Mesendoderm (in vitro differentiated cells): ENCODE measurements around the gene DELE1.

Experiments
- DNase-seq: peaks from one replicate; pipeline ENCODE4 v3.0.0; 2013
- H2AK5ac ChIP-seq: 2 replicates; pipeline ENCODE4 v1.6.1; 2013; ENCODE audit warnings: low read length, inconsistent platforms
- H2BK120ac ChIP-seq: 2 replicates; pipeline ENCODE4 v1.6.1; 2013; ENCODE audit warnings: low read depth, mild to moderate bottlenecking, low read length, moderate library complexity, mixed read lengths
- H2BK15ac ChIP-seq: replicated peaks from 2 replicates; pipeline ENCODE4 v1.6.1; 2013; ENCODE audit warnings: low read depth, mild to moderate bottlenecking, moderate library complexity
- H2BK5ac ChIP-seq: 2 replicates; pipeline ENCODE4 v1.6.1; 2013; ENCODE audit warnings: low read length, inconsistent platforms
- H3K18ac ChIP-seq: 2 replicates; pipeline ENCODE4 v1.6.1; 2013; ENCODE audit warnings: mild to moderate bottlenecking, low read length, mixed read lengths
- H3K23ac ChIP-seq: one replicate; pipeline ENCODE4 v1.6.1; 2013; ENCODE audit warnings: low read length
- H3K27ac ChIP-seq: 2 replicates; pipeline ENCODE4 v1.5.1; 2013; ENCODE audit warnings: low read depth, mild to moderate bottlenecking, inconsistent platforms, low read length, moderate library complexity
- H3K27me3 ChIP-seq: 2 replicates; pipeline ENCODE4 v1.6.1; 2013; ENCODE audit warnings: low read length, control low read depth, mild to moderate bottlenecking, inconsistent platforms; ENCODE audit not compliant: insufficient read depth, poor library complexity
- H3K36me3 ChIP-seq: 2 replicates; pipeline ENCODE4 v1.6.1; 2013; ENCODE audit warnings: low read length, inconsistent platforms; ENCODE audit not compliant: control insufficient read depth, insufficient read depth
- H3K4ac ChIP-seq: one replicate; pipeline ENCODE4 v1.6.1; 2013; ENCODE audit warnings: low read depth, mild to moderate bottlenecking, low read length, moderate library complexity
- H3K4me1 ChIP-seq: 2 replicates; pipeline ENCODE4 v1.6.1; 2013; ENCODE audit warnings: low read depth, low read length, inconsistent platforms; ENCODE audit not compliant: control insufficient read depth
- H3K4me2 ChIP-seq: 2 replicates; pipeline ENCODE4 v1.6.1; 2013; ENCODE audit warnings: low read length
- H3K4me3 ChIP-seq: 2 replicates; pipeline ENCODE4 v1.5.1; 2013; ENCODE audit warnings: mild to moderate bottlenecking, low read length
- H3K56ac ChIP-seq: one replicate; pipeline ENCODE4 v1.6.1; 2013; ENCODE audit warnings: low read length
- H3K79me1 ChIP-seq: 2 replicates; pipeline ENCODE4 v1.6.1; 2013; ENCODE audit warnings: low read length, inconsistent platforms
- H3K79me2 ChIP-seq: 2 replicates; pipeline ENCODE4 v1.6.1; 2013; ENCODE audit warnings: mild to moderate bottlenecking, low read length; ENCODE audit not compliant: control insufficient read depth, insufficient read depth
- H3K9ac ChIP-seq: 2 replicates; pipeline ENCODE4 v1.6.1; 2013; ENCODE audit warnings: low read length, inconsistent platforms
- H4K5ac ChIP-seq: one replicate; pipeline ENCODE4 v1.6.1; 2013; ENCODE audit warnings: low read length
- H4K8ac ChIP-seq: one replicate; pipeline ENCODE4 v1.6.1; 2013; ENCODE audit warnings: low read depth, mild to moderate bottlenecking, control low read depth, low read length, moderate library complexity
- WGBS: extraction: QIAGEN DNeasy Blood & Tissue Kit; methylation state at CpG from one replicate; pipeline ENCODE4 v1.1.7; 2013; ENCODE audit warnings: low lambda C conversion rate, missing lambda C conversion rate; ENCODE audit not compliant: insufficient coverage; ENCODE audit errors: extremely low coverage; 5-methylcytosine and 5-hydroxymethylcytosine counted together

Gene DELE1

DNA sequence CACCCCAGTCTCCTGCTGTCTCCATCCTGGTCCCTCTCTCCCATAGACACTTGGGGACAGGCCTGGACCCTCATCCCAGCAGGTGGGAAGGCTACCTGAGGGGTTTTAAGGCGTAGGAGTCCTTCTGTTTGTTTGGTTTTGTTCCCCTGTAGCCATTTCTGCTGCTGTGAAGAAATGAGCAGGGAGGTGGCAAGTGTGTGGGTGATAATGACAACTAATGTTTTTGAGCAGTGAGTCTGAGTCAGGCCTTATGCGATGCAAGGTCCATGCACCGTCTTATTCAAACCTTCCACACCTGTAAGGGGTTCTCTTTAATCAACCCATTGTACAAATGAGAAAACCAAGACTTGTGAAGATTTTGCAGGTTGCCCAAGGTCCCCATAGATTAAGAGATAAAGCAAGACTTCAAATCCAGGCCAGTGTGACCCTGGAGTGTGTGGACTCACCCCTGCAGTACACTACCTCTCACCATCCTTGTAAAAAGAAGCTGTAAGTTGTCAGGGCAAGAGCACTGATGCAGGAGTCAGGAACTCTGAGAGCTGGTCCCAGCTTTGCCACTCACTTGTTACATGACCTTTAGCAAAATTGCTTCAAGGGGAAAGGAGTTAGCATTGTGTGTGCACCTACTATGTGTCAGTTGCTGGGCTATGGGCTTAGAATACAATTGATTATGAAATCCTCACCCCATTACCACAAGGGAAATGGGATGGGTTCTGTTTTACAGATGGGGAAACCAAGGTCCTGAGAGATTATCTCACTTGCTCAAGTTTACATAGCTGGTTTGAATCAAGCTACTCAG, 26.7 kb downstream of the DELE1 start:
- Histone ChIP-seq H3K56ac (no peak overlapping the region), H3K36me3 (no peaks in the 10 kb centered on the region), H2BK5ac (no peak overlapping the region), H2BK15ac (no peak overlapping the region), H2BK120ac (no peak overlapping the region), H3K4ac (no peak overlapping the region), H3K4me1 (no peaks in the 10 kb centered on the region), H3K27ac (no peak overlapping the region), H3K18ac (no peak overlapping the region), H2AK5ac (no peak overlapping the region), H3K27me3 (no peaks in the 10 kb centered on the region), H3K9ac (no peak overlapping the region), H3K4me2 (no peak overlapping the region), H3K79me2 (no peaks in the 10 kb centered on the region), H4K5ac (no peak overlapping the region), H3K23ac (no peak overlapping the region), H3K79me1 (no peaks in the 10 kb centered on the region), H4K8ac (no peak overlapping the region), H3K4me3 (no peak overlapping the region)
- WGBS = no CpG with 5 or more reads among the region's 3 CpGs
- no peak for DNase-seq

DNA sequence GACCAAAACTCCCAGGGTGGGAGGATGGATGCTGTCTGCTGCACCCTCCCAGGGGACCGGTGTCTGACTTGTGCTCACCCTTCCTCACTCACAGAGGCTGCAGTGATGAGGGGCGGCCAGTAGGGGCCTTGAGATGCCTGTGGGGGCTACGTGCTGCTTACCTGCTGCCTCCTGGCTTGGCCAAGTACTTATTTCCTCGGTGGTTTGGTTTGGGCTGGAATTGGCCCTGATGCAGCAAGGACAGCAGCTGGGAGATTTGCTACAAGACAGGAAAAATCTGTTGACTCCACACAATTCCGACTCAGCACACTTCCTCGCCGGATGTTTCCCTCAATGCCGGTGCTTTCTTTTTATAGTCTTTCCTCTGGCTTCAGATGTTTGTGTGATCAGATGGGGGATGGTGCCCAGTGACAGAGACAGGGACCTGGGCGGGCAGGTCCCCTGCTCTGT, 27.7 kb downstream of the DELE1 start:
- no peak overlapping the region for H3K18ac ChIP-seq
- peak; percentile 79 for DNase-seq

GRCh38 chr5:141952020-141952419, 28.3 kb downstream of the DELE1 start:
- Histone ChIP-seq H3K23ac (no peak overlapping the region), H3K4me2 (no peak overlapping the region), H3K79me2 (no peaks in the 10 kb centered on the region), H2BK120ac (no peak overlapping the region), H3K56ac (no peak overlapping the region), H3K36me3 (no peaks in the 10 kb centered on the region), H3K4ac (no peak overlapping the region), H3K9ac (no peak overlapping the region), H3K4me1 (no peaks in the 10 kb centered on the region), H3K27me3 (no peaks in the 10 kb centered on the region), H3K79me1 (no peaks in the 10 kb centered on the region), H4K5ac (no peak overlapping the region), H3K27ac (no peak overlapping the region), H3K18ac (no peak overlapping the region), H2AK5ac (no peak overlapping the region), H2BK15ac (no peak overlapping the region), H4K8ac (no peak overlapping the region), H2BK5ac (no peak overlapping the region), H3K4me3 (no peak overlapping the region)
- no CpG with 5 or more reads among the region's 2 CpGs for WGBS
- no peak for DNase-seq

More for the DNA sequence above, 27.7 kb downstream of the DELE1 start:
- no peak overlapping the region for H4K8ac ChIP-seq
- no peak overlapping the region for H3K23ac ChIP-seq
- H2BK15ac ChIP-seq = no peak overlapping the region
- H3K27ac ChIP-seq = no peak overlapping the region
- H3K4ac ChIP-seq = no peak overlapping the region
- H2AK5ac ChIP-seq = no peak overlapping the region
- no peak overlapping the region for H3K9ac ChIP-seq
- H3K4me2 ChIP-seq = no peak overlapping the region
- H3K56ac ChIP-seq = no peak overlapping the region
- H3K27me3 ChIP-seq = no peaks in the 10 kb centered on the region
- no peak overlapping the region for H2BK120ac ChIP-seq
- no CpG with 5 or more reads among the region's 9 CpGs for WGBS
- H3K79me2 ChIP-seq = no peaks in the 10 kb centered on the region
- H4K5ac ChIP-seq = no peak overlapping the region
- no peak overlapping the region for H3K4me3 ChIP-seq
- no peak overlapping the region for H2BK5ac ChIP-seq
- H3K4me1 ChIP-seq = no peaks in the 10 kb centered on the region
- H3K36me3 ChIP-seq = no peaks in the 10 kb centered on the region
- H3K79me1 ChIP-seq = no peaks in the 10 kb centered on the region

- Histone ChIP-seq H3K4ac (no peak overlapping the region), H3K23ac (no peak overlapping the region), H3K4me3 (no peak overlapping the region), H3K18ac (no peak overlapping the region), H2BK5ac (no peak overlapping the region), H3K79me1 (no peaks in the 10 kb centered on the region), H3K27me3 (no peaks in the 10 kb centered on the region), H2BK15ac (no peak overlapping the region), H3K4me1 (no peaks in the 10 kb centered on the region), H3K36me3 (no peaks in the 10 kb centered on the region), H4K8ac (no peak overlapping the region), H3K9ac (no peak overlapping the region), H2BK120ac (no peak overlapping the region), H3K4me2 (no peak overlapping the region), H2AK5ac (no peak overlapping the region), H4K5ac (no peak overlapping the region), H3K56ac (no peak overlapping the region), H3K79me2 (no peaks in the 10 kb centered on the region), H3K27ac (no peak overlapping the region)
- no peak for DNase-seq
- no CpG with 5 or more reads among the region's 2 CpGs for WGBS
Measured at GRCh38 chr5:141954194-141954593, 30.5 kb downstream of the DELE1 start.

DNA sequence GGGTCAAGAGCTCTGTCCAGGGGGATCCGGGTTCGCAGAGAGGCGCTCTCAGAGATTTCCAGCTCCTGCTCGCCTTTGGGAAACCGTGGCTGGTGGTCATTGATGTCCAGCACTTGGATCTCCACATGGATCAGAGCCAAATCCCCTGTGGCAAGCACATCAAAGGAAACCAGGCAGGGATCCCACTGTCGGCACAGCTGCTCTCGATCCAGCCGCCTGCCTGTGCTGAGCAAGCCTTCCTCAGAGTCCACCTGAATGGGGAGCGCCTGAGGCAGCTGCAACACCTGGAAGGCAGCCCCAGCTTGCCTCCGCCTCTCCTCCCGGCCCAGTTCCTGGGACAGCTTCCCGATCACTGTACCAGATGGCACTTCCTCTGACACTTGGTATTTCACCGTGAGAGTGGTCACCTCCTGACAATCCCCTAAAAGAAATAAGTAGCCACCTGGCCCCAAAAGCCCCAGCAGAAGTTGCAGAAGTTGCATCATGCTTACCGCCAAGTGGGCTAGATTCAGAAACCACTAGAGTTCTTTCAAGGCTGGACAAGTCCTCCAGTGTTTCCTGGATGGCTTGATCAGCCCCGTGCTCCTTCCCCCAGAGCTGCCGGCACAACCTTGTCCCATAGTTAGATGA, 33.8 kb downstream of the DELE1 start:
- Histone ChIP-seq H3K9ac (no peak overlapping the region), H3K36me3 (no peaks in the 10 kb centered on the region), H2BK5ac (no peak overlapping the region), H3K79me1 (no peaks in the 10 kb centered on the region), H3K27ac (no peak overlapping the region), H3K27me3 (no peaks in the 10 kb centered on the region), H3K4me2 (no peak overlapping the region), H4K8ac (no peak overlapping the region), H3K79me2 (no peaks in the 10 kb centered on the region), H3K23ac (peak overlapping the region; percentile 16), H3K4me3 (no peak overlapping the region), H2BK15ac (no peak overlapping the region), H3K4me1 (no peaks in the 10 kb centered on the region), H3K18ac (no peak overlapping the region), H3K4ac (no peak overlapping the region), H4K5ac (no peak overlapping the region), H2BK120ac (no peak overlapping the region), H2AK5ac (no peak overlapping the region), H3K56ac (peak overlapping the region; percentile 12)
- DNase-seq = no peak
- WGBS = no CpG with 5 or more reads among the region's 16 CpGs
